MM.1S (cell line): ENCODE measurements around the gene CTNNA1.
"Not testable (repeated sequence)": the region's sequence is repeated elsewhere in the genome, so short reads cannot be mapped to it uniquely, and the experiment has no call there.

Experiments
- CTCF ChIP-seq: fragments of 300-600 bp; sonication (generic); IDR thresholded peaks from 2 replicates; pipeline ENCODE4 v1.5.1; 2016; ENCODE audit warnings: antibody characterized with exemption, low read length, mixed read lengths
- EZH2 ChIP-seq: fragments of 300-600 bp; sonication (generic); optimal IDR thresholded peaks from 2 replicates; pipeline ENCODE3; 2017; ENCODE audit warnings: low read depth, mild to moderate bottlenecking, antibody characterized with exemption, low read length, mixed read lengths
- EZH2phosphoT487 ChIP-seq: fragments of 300-600 bp; sonication (generic); IDR thresholded peaks from 2 replicates; pipeline ENCODE4 v1.6.1; 2018; ENCODE audit warnings: antibody characterized with exemption, low read length

- TF ChIP-seq CTCF, EZH2phosphoT487, EZH2: not testable (repeated sequence)
Measured at GRCh38 chr5:138761115-138761514, 7.9 kb downstream of the CTNNA1 start.
